GM21360 (cell line): ENCODE measurements around the gene LEP.
"Not testable (repeated sequence)": the region's sequence is repeated elsewhere in the genome, so short reads cannot be mapped to it uniquely, and the experiment has no call there.

Experiments
- ATAC-seq: cut with Tn5 transposase; IDR thresholded peaks from one replicate; pipeline ENCODE4 v1.9.1; 2021; ENCODE audit warnings: mild to moderate bottlenecking, moderate library complexity; ENCODE audit not compliant: unreplicated experiment

The LEP gene

DNA sequence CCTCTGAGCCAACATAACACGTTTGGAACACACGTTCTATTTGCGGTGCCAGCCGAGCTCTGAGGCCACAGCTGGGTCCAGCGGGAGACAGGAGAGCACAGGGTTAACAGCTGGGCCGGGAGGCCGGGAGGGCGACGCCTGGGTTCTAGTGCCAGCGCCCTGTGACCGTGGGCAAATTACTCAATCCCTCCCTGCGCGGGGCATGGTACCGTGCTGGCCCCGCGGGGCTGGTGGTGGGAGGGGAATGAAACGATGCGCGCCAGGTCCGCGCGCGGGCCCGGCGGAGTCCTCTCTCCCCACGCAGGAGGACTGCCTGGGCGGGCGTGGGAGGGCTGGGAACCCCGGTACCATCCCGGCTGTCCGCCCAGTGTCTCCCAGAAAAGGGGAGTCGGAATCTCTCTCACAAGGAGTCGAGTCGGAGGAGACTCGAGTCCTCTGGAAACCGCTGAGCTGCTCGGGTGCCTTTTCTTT is 30.4 kb downstream of the LEP start:
- no peak for ATAC-seq

DNA sequence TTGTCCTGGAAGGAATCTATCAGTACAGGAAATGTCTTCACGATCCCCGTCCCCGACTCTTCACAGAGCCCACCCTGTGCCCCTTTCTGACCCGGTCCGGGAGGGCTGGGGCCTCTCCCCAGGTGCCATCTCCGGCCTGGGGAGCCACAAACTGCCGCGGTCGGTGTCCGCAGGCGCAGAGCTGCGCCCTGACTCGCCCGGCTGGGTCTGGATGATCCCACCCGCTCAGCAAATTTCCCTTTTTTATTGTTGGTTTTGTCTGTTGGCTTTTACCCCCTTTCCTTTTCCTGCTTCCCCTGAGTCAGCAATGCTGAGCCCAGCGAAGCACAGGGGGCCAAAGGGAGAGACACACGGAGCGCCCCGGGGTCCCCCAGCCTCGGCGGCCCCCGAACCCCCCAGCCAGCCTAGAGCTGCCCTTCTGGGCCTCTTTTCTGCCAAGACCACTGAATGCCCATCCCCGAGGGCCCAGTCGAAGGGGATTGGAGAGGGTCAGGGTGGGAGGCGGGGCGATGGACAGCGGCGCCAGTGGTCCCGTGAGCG is 30.9 kb downstream of the LEP start:
- no peak for ATAC-seq

DNA sequence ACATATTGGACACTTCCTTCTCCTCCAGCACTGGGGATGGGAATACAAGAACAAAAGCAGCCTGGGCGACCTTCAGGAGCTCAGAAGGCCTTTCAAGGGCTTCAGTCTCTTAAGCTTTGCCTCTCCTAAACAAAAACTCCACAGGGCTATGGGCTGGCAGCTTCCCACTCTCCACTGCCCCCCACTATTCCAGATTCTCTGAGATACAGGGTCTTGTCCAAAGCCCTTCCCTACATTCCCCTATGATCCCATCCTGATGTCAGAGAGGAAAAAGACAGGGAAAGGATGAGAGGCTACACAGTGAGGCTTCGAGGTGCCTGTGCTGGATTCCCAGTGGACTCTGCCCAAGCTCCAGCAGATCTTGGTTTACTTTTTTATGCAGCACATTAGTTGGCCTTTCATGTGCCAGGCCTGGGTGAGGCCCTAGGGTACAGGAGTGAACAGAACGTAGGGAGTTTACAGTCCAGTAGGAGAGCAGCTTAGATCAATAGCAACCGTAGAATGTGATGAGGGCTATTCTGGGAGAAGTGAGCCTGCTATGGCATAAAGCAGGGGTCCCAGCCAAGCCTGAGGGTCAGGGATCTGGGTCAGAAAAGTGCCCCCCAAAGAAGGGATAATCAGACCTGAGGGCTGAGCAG is 33.3 kb downstream of the LEP start:
- ATAC-seq, result no peak

DNA sequence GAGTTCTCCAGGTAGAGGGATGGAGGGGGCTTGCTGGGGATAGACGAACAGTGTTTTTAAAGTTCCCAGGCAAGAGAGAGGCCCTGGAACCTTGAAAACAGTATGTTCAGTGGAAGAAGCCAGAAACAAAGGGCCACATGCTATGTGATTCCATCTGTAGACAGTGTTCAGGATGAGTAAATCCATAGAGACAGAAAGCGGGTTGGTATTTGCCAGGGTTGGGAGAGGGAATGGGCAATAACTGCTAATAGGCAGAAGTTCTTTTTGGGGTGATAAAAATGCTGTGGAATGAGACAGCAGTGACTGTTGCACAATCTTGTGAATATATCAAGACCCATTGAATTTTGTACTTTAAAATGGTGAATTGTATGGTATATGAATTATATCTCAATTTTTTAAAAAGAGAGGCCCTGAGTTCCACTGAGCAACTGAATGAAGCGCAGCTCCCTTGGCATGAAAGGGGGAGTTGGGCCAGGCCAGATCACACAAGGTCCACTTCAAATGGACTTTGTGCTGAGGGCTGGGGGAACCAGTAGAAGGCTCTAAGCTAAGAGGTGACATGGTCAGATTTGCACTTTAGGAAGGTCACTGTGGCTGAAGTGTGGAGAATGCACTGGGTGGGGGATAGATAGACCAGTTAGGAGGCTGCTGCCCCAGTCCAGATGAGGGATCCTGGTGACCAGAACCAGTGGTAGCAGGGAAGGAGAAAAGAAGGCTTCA is 34.0 kb downstream of the LEP start:
- no peak for ATAC-seq

DNA sequence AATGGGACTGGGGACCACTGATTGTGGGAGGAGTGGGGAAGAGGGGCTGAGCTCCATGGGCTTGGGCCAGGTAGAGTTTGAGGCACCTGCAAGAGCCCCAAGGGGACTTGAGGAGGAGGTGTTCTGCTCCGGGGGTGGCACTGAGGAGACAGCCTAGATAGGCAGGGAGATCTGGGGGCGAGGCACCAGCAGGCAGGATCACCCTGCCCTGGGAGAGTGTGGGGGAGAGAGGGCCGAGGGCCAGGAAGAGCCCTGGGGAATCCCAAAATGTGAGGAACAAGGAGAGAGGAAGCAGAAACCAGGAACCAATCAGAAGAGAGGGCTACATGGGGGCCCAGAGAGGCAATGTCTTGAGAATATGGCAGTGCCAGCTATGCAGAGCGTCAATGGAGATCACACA is 34.6 kb downstream of the LEP start:
- ATAC-seq, result no peak

DNA sequence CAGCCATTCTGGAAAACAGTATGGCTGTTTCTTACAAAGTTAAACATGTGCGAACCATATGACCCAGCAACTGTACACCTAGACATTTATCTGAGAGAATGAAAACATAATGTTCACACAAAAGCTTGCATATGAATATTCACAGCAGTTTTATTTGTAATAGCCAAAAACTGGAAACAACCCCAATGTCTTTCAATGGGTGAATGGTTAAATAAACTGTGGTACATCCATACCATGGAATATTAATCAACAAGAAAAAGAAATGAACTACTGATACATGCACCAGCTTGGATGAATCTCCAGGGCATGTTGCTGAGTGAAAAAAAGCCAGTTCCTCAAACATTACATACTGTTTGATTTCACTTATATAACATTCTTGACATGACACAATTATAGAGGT is 37.3 kb downstream of the LEP start:
- no peak for ATAC-seq

DNA sequence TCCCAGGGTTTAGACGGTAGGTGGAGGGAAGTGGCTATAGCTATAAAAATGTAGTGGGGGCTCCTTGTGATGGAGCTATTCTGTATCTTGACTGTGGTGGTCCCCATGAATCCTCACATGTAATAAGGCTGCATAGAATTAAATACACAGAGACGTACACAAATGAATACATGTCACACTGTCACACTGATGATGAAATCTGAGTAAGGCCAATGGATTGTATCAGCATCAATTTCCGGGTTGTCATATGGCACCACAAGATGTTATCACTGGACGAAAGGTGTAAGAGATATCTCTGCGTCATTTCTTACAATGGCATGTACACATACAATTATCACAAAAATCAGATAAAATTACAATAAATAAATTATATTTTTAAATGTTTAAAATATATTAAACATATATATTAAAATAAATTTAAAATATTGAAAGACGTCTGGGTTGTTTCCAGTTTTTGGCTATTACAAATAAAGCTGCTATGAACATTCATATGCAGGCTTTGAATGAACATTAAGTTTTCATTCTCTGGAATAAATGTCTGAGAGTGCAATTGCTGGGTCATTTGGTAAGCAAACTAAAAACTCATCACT is 38.1 kb downstream of the LEP start:
- no peak for ATAC-seq

DNA sequence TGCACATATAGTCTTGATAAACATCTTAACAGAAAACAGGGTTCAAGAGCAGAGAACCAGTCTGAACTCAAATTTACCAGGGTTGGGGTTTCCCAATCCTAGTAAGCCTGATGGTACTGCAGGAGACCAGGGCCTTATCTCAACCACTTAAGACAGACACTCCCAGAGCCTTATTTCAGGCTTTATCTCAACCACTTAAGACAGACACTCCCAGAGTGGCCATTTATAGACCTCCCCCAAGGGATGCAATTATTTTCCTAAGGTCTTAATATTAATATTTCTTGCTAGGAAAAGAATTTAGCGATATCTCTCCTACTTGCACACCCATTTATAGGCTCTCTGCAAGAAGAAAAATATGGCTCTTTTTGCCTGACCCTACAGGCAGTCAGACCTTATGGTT is 39.4 kb downstream of the LEP start:
- not testable (repeated sequence) for ATAC-seq

DNA sequence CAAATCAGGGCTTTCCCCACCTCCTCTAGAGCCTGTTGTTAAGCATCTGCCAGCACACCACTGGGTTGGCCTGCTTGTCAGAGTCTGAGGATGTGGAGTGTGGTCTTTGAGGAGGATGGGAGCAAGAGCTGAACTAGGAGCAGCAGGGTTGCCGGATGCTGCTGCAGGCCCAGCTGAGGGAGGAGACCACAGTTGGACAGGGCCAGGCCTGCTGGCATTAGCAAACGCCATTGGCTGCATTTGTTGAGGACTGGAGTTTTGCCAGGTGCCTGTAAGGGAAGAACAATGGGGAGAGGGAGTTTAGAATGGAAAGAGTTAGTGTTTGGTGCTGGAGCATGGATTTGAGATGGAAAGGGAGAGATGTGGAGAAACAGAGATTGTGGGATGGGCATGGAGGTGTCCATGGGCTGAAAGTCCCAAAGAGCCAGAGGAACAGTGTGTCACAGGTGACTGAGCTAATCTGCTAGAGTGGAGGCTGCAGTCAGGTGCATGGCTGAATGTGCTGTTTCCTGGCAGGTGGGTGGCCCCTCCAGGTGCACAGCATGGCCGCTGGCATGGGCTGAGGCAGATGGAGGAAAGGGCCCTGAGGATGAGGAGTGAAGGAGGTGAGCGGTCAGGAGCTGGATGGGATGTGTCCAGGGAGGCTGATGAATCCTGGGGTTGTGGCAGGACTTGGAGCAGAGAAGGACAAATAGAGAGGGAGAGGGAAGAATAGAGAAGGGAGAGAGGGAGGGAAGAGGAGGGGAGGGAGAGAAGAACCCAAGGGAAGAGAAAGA is 40.7 kb downstream of the LEP start:
- ATAC-seq, result no peak

DNA sequence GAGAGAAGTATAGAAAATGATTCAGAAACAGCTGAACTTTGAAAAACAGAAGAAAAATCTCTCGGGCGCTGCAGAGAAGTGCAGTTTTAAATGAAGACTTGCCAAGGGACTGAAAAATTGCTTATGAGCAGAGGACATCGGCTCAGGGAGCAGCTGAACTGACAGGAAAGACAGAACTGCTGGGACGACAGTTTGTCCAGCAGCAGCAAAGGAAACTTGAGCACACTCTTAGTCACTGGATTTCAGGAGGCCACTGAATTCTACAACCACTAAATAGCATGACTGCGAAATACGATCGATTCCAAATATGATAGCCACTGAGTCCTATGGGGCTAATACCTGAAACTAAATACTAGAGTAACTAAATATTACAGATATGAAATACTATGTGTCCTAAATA is 43.0 kb downstream of the LEP start:
- no peak for ATAC-seq

DNA sequence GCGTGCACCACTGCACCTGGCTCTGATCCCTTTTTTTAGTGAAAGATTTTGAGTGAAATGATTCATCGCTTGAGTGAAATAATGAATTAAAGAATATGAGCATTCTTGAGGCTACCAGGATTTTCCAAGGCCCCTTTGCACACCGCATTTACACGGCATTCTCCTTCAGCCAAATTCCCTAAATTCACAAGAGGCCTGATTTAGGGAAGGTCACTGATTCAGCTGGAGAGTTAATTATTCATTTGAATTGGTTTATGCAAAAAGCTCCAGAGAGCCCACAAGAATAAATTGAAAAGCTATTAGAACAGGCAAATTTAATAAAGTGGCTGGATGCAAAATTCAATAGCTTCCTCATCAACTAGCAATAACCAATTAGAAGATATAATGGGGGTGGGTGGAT is 46.5 kb downstream of the LEP start:
- no peak for ATAC-seq

DNA sequence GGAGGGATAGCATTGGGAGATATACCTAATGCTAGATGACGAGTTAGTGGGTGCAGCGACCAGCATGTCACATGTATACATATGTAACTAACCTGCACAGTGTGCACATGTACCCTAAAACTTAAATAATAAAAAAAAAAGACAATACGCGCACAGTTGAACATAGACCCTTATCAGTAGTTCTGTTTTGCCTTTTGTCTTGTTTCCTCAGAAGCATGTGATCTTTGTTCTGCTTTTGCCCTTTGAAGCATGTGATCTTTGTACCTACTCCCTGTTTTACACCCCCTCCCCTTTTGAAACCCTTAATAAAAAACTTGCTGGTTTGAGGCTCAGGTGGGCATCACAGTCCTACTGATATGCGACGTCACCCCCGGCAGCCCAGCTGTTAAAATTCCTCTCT is 56.9 kb downstream of the LEP start:
- not testable (repeated sequence) for ATAC-seq

DNA sequence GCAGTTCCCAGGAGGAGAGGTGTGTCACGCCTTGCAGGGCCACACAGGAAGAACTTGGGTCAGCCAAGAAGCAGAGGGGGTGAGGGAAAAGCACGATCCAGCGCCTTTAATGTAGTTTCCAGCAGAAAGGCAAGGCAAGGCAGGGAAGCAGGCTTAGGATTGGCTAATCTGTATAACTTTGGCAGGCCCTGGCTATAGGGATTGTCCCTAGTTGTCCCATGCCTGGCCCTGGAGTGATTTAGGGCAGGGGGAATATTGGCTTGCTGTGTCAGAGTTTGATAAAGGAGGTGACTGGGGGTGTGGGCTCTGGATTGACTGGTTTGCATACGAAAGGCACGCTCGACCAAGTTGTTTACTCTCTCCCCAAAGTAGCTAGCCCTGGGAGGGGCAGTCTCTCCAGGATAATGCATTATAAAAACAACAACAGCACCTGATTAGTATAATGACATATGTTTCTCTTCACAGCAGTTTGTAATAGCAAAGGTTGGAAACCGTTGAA is 58.1 kb downstream of the LEP start:
- no peak for ATAC-seq

DNA sequence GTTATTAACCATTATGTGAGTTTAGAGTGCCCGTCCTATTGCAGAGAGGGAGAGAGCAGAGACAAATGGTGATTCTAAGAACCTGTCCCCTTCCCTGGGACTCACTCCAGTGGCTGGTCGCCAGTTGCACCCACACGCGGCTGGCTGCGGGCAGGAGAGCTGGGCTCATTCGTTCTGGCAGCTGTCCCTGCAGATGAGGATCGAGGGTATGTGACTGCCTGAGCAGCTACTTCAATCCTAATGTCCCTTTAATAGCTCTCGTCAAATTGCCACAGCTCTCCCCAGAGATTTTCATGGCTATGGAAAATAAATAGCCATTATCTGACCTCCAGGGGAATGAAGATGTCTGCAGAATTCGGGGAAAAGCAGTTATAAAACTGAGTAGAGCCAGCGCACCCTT is 61.1 kb downstream of the LEP start:
- no peak for ATAC-seq

DNA sequence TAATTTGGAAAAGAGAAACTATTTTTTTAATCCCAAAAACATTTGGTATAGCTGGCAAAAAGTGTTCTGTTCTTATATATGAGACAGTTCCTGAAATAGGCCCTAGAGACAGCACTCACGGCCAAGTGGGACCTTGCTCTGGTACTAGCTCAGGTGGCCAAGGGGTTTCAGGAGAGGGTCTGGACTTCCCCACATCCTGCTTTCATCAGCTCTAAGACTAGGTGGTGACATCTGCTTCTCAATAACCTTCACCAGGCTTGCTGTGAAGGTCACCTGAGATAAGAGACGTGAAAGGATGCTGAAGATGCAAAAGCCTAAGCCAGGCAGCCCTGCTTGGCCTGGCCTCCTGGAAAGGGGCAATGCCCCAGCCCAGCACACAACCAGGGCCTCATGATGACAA is 62.1 kb downstream of the LEP start:
- ATAC-seq, result no peak

DNA sequence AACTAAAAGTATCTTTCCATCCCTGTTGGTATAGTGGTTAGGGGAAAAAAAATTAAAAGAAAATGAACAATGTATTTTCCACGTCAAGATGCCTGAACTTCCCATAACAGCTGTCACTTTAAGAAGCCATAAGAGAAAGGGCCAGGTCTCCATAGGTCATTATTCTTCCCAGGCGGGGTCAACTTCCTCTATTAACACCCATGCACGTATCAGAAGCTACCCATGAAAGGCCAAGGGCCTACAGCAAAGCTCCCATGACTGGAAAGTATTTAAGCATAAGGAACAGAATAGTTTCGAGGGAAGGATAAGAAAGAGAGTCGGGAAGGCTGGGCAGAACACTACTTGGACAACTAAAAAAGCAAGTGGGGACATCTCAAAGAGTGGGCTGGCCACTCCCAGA is 62.6 kb downstream of the LEP start:
- ATAC-seq, result no peak

DNA sequence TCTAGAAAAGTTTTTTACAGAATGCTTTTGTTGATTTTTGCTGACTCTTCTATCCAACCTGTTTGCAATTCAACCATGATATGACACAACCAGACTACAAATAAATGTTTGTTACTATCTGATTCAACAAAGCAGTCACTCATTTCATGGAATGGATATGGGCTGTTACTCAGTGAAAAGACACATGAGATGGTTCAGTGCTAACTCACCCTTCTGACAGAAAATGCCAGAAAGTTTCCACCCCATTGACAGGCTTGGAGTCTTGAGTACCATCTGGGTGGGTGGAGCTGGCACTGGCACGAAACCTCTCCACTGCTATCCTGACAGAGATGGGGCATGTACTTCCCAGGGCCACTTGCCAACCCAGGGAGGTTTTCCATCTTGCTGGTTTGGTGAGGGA is 63.1 kb downstream of the LEP start:
- no peak for ATAC-seq

DNA sequence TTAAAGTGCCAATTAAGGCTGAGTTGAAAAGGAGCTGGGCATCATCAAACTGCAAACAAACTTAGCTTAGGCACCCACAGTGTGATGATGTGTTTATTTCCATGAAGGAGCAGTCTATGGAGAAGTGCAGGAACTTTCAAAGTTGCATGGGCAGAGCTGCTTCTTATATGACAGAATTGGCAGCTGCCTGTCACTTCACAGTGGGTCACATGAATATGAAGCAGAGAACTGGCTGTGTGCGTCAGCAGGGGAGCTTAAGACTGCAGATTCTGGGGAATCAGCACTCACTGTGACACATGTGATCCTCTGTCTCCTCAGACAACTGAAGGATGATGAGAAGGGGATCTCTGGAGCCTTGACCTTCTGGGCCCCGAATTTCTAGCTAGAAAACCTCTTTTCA is 66.0 kb downstream of the LEP start:
- ATAC-seq, result no peak
